OCI-LY7 (cell line): ENCODE data around the gene TMEM259. TPM values are rescaled to one million over a fixed set of nuclear protein-coding genes. Genes with fewer than 3 reads are reported as not detected.

Source experiments
- BruUV-seq: library from RNA; stranded (reverse); fragments of 400-500 nt; replicated peaks from 2 replicates; lab custom pipeline; 2021; lab: Mats Ljungman, UMichigan
- CTCF ChIA-PET: fragments of 300-600 bp; sonication (Branson Sonifier 250); formaldehyde crosslinking; loops from one replicate; lab custom pipeline; 2022; ENCODE audit warnings: antibody characterized with exemption; ENCODE audit not compliant: unreplicated experiment; lab: Charles Lee
- POLR2A ChIA-PET: fragments of 300-600 bp; sonication (Branson Sonifier 250); formaldehyde crosslinking; loops from one replicate; lab custom pipeline; 2022; ENCODE audit warnings: antibody characterized with exemption; lab: Charles Lee
- DNase-seq: peaks from one replicate; pipeline ENCODE4 v3.0.0-alpha.2; 2015; ENCODE audit warnings: low spot score
- H2AFZ ChIP-seq: fragments of 200-600 bp; sonication (generic), shearing (Covaris generic); 2 replicates; pipeline ENCODE4 v1.6.1; 2014; ENCODE audit warnings: mild to moderate bottlenecking, antibody characterized with exemption, low read length, moderate library complexity
- H3K27ac ChIP-seq: fragments of 200-600 bp; sonication (generic); 2 replicates; pipeline ENCODE4 v1.5.1; 2014; ENCODE audit warnings: mixed run types, low read depth, mild to moderate bottlenecking, moderate library complexity, low read length, inconsistent platforms; ENCODE audit not compliant: poor library complexity, severe bottlenecking
- H3K36me3 ChIP-seq: fragments of 200-600 bp; sonication (generic); 2 replicates; pipeline ENCODE4 v1.6.1; 2014; ENCODE audit warnings: mild to moderate bottlenecking, antibody characterized with exemption, low read length, moderate library complexity, mixed read lengths; ENCODE audit not compliant: insufficient read depth
- H3K4me1 ChIP-seq: fragments of 200-600 bp; sonication (generic); 2 replicates; pipeline ENCODE4 v1.5.1; 2014; ENCODE audit warnings: mild to moderate bottlenecking, low read length; ENCODE audit not compliant: insufficient read depth, poor library complexity, severe bottlenecking
- H3K4me2 ChIP-seq: fragments of 200-600 bp; sonication (generic); 2 replicates; pipeline ENCODE4 v1.6.1; 2014; ENCODE audit warnings: mild to moderate bottlenecking, low read length
- H3K4me3 ChIP-seq: fragments of 200-600 bp; sonication (generic); 2 replicates; pipeline ENCODE4 v1.5.1; 2014; ENCODE audit warnings: mild to moderate bottlenecking, low read depth, low read length; ENCODE audit not compliant: poor library complexity, severe bottlenecking
- H3K79me2 ChIP-seq: fragments of 200-600 bp; sonication (generic); 2 replicates; pipeline ENCODE4 v1.6.1; 2016; ENCODE audit warnings: low read depth, mild to moderate bottlenecking, low read length, moderate library complexity, mixed read lengths; ENCODE audit not compliant: insufficient read depth
- H3K9me2 ChIP-seq: fragments of 200-600 bp; sonication (generic); 2 replicates; pipeline ENCODE4 v1.6.1; 2016; ENCODE audit warnings: mild to moderate bottlenecking, low read length, mixed read lengths; ENCODE audit not compliant: insufficient read depth
- H3K9me3 ChIP-seq: fragments of 200-600 bp; sonication (generic); 2 replicates; pipeline ENCODE4 v1.6.1; 2014; ENCODE audit warnings: mild to moderate bottlenecking, mixed run types, low read length, mixed read lengths
- H4K20me1 ChIP-seq: fragments of 200-600 bp; sonication (generic); 2 replicates; pipeline ENCODE4 v1.6.1; 2014; ENCODE audit warnings: mild to moderate bottlenecking, antibody characterized with exemption, low read length, moderate library complexity, mixed read lengths; ENCODE audit not compliant: insufficient read depth
- EZH2phosphoT487 ChIP-seq: fragments of 200-600 bp; sonication (generic); IDR thresholded peaks from 2 replicates; pipeline ENCODE4 v1.6.1; 2018; ENCODE audit warnings: low read depth, borderline replicate concordance, mild to moderate bottlenecking, mixed run types, antibody characterized with exemption, low read length, moderate library complexity, mixed read lengths
- intact Hi-C: fragments of 100-400 bp; cut with micrococcal nuclease; formaldehyde crosslinking; loops from one replicate; pipeline ENCODE4 v1.10.0; 2022; ENCODE audit not compliant: unreplicated experiment
- total RNA-seq, 2 experiments: library from RNA; depleted of rRNA in 1 of 2; stranded (reverse); fragments of >200 nt in 1 of 2; shearing (Covaris generic) in 1 of 2; gene quantifications; 2 replicates each; pipeline ENCODE4 v1.2.3, GENCODE V29; 2014 to 2022
- TF ChIP-seq, protein P1 (sequence below): fragments of 200-600 bp; sonication (generic); conservative IDR thresholded peaks from 2 replicates; pipeline ENCODE4 v1.5.1; 2014; ENCODE audit warnings: mild to moderate bottlenecking, antibody characterized with exemption, low read length, moderate library complexity, mixed read lengths

TMEM259 gene
- total RNA-seq, 2 experiments from 2014 or later = 169 to 195 TPM

DNA sequence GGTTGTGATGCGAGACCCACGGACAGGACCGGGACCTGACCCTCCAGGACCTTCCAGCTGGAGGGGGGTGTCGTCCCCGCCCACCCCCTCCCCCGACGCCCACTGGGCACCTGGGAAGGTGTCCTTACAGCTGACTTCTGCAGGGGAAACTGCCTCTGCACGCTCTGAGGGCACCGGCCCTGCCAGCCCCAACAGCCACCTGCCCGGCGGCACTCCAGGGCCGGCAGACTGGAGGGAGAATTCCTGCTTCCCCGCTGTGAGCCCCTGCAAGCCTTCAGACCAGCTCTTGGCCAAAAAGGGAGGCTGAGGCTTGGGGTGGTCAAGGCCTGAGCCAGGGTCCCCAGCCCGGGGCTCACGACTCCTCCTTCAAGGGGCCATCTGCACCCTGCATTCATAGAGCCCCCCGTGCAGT is 6.7 kb upstream of the TMEM259 start:
- no peaks in the 10 kb centered on the region for H3K9me3 ChIP-seq
- no peak overlapping the region for H2AFZ ChIP-seq
- peak; percentile 39 for DNase-seq
- peaks cover 18% of the 10 kb centered on the region for H3K36me3 ChIP-seq
- POLR2A ChIA-PET = interaction anchor here (1.7 to 2.7 kb wide), 3 partner anchors 12 to 48 kb away, joined by 5 to 15 read pairs (median 6); partner anchors contain the start of genes ABCA7 and ARHGAP45
- H3K9me2 ChIP-seq = no peaks in the 10 kb centered on the region
- intact Hi-C loops = loop anchor here (2.0 to 10.0 kb wide), 2 partner anchors 13 to 237 kb away; partner anchors contain the start of genes ABCA7 and CIRBP
- H4K20me1 ChIP-seq = no peaks in the 10 kb centered on the region
- H3K27ac ChIP-seq = peak overlapping the region; percentile 77
- peak overlapping the region; percentile 99 for H3K4me2 ChIP-seq
- peak overlapping the region; percentile 88 for H3K4me3 ChIP-seq
- no TSS peak for BruUV-seq
- CTCF ChIA-PET = no interaction called here
- H3K4me1 ChIP-seq = peaks cover 37% of the 10 kb centered on the region
- peaks cover 23% of the 10 kb centered on the region for H3K79me2 ChIP-seq
- TF ChIP-seq, protein P1, sequence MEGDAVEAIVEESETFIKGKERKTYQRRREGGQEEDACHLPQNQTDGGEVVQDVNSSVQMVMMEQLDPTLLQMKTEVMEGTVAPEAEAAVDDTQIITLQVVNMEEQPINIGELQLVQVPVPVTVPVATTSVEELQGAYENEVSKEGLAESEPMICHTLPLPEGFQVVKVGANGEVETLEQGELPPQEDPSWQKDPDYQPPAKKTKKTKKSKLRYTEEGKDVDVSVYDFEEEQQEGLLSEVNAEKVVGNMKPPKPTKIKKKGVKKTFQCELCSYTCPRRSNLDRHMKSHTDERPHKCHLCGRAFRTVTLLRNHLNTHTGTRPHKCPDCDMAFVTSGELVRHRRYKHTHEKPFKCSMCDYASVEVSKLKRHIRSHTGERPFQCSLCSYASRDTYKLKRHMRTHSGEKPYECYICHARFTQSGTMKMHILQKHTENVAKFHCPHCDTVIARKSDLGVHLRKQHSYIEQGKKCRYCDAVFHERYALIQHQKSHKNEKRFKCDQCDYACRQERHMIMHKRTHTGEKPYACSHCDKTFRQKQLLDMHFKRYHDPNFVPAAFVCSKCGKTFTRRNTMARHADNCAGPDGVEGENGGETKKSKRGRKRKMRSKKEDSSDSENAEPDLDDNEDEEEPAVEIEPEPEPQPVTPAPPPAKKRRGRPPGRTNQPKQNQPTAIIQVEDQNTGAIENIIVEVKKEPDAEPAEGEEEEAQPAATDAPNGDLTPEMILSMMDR = no peak
- TF ChIP-seq EZH2phosphoT487 = no peak

DNA sequence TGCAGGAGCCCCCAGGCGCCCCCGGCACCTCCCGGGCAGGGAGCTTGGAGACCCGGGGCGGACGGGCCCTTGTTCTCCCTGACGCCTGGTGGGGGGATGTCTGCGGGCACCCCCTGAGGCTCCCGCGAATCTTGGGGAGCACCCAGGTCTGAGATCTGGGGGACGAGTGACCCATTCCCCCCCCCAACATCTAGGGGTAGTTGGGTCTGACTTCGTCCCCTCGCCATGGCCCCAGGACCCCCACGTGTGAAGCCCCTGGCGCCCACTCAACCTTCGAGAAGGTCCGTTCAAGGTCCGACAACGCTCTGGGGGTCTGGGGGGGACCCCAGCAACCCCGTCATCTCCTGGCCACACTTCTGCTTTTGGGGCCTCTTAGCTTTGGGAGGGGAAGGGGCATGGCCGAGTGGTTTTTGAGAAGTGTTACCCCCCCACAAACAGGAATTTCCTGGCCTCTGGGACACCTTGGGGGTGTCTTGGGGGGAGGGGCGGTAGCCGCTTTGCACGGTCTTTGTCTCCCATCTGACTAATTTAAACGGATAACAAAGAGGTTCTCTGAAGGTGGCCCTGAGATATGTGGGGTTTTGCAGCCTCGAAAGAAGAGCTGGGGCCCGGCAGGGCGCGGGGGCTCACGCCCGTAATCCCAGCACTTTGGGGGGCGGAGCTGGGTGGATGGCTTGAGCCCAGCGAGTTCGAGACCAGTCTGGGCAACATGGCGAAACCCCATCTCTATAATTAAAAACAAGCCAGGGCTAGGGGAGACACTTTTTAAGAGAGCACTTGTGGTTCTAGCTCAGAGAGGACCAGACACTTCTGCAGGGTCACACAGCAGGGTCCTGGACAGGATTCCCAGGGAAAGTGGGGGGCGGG is 6.1 kb upstream of the TMEM259 start:
- H3K79me2 ChIP-seq = peaks cover 23% of the 10 kb centered on the region
- peak; percentile 53 for DNase-seq
- no peaks in the 10 kb centered on the region for H4K20me1 ChIP-seq
- H3K4me3 ChIP-seq = peak overlapping the region; percentile 88
- BruUV-seq = TSS peak; percentile 82
- H3K9me2 ChIP-seq = no peaks in the 10 kb centered on the region
- ChIA-PET POLR2A (interaction anchor here (1.0 to 2.7 kb wide), 4 partner anchors 13 to 55 kb away, joined by 3 to 15 read pairs (median 6); partner anchors contain the start of genes ABCA7 and ARHGAP45), CTCF (interaction anchor here (0.5 to 0.6 kb wide), 2 partner anchors 26 to 348 kb away, joined by 3 to 4 read pairs; no protein-coding TSS in a partner anchor)
- no peaks in the 10 kb centered on the region for H3K9me3 ChIP-seq
- TF ChIP-seq, protein P1 = no peak
- TF ChIP-seq EZH2phosphoT487 = no peak
- H3K4me2 ChIP-seq = peak overlapping the region; percentile 99
- H3K36me3 ChIP-seq = peaks cover 11% of the 10 kb centered on the region
- peak overlapping the region; percentile 71 for H2AFZ ChIP-seq
- peaks cover 43% of the 10 kb centered on the region for H3K4me1 ChIP-seq
- intact Hi-C loops = loop anchor here (2.0 to 10.0 kb wide), 2 partner anchors 14 to 238 kb away; partner anchors contain the start of genes ABCA7 and CIRBP
- H3K27ac ChIP-seq = peak overlapping the region; percentile 77
